RWPE1 (cell line): ENCODE results near the gene SCP2.

Experiments
- CTCF ChIA-PET: fragments of 350-600 bp; sonication (Branson Sonifier 250); formaldehyde crosslinking; extraction: SDS; loops from one replicate; lab custom pipeline; 2021; lab: Yijun Ruan, JAX
- POLR2A ChIA-PET: fragments of 400-600 bp; formaldehyde crosslinking; extraction: SDS; loops from one replicate; lab custom pipeline; 2020; ENCODE audit warnings: antibody characterized with exemption; ENCODE audit not compliant: low non-redundant PET; lab: Yijun Ruan, JAX
- DNase-seq: peaks from one replicate; pipeline ENCODE4 v3.0.0; 2012; ENCODE audit warnings: low spot score
- H3K27ac ChIP-seq: fragments of 450-650 bp; 2 replicates; pipeline ENCODE4 v1.5.1; 2017
- TF ChIP-seq, protein P1 (sequence below): fragments of 450-650 bp; conservative IDR thresholded peaks from 2 replicates; pipeline ENCODE4 v1.5.1; 2017; ENCODE audit warnings: low read depth, mild to moderate bottlenecking

SCP2 gene

DNA sequence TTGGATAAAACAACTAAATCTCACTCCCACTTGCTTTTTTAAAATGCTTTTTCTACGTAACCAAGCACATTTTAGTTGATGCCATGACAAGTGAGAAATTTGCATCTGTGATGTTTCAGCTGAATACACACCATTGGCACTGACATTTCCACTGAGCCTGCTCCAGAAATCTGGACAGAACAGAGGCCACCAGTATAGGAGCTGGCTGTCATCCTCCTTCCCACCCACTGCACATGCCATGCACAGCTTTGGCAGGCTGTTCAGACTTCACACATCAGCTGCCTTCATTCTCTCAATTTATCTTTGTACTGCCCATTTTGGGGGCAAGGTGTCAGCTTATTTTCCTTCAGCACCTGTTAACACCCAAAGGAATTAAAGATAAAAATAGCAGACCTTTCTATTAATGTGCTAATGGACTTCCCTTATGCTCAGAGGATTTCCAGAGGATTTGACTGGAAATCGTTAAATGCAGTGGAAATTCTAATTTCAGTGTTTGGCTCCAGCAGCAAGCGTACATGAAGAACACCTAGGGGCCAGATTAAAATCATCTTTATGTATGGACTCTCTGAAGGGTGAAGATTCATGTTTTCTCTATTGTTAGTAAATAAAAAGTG, 122.0 kb downstream of the SCP2 start:
- H3K27ac ChIP-seq, result no peak overlapping the region
- ChIA-PET CTCF (no interaction called here), POLR2A (no interaction called here)
- DNase-seq, result no peak
- TF ChIP-seq, protein P1, sequence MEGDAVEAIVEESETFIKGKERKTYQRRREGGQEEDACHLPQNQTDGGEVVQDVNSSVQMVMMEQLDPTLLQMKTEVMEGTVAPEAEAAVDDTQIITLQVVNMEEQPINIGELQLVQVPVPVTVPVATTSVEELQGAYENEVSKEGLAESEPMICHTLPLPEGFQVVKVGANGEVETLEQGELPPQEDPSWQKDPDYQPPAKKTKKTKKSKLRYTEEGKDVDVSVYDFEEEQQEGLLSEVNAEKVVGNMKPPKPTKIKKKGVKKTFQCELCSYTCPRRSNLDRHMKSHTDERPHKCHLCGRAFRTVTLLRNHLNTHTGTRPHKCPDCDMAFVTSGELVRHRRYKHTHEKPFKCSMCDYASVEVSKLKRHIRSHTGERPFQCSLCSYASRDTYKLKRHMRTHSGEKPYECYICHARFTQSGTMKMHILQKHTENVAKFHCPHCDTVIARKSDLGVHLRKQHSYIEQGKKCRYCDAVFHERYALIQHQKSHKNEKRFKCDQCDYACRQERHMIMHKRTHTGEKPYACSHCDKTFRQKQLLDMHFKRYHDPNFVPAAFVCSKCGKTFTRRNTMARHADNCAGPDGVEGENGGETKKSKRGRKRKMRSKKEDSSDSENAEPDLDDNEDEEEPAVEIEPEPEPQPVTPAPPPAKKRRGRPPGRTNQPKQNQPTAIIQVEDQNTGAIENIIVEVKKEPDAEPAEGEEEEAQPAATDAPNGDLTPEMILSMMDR, result no peak

DNA sequence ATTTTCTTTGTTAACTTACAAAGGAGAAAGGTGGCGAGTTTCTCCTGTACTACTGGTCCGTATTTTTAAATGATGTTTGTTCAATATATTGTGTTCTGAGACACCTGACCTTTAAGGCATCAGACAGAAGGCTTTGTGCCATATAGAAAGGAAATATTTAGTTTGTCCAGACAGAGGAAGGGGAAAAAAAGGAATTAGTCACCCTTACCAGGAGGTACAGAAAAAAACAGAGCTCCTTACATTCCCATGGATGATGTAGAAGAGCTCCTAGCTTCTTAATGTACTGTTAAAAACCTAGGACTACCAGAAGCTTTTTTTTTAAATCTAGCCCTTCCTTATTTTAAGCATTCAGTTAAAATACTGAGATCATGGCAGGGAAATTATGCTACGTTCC, 122.5 kb downstream of the SCP2 start:
- CTCF ChIA-PET, result no interaction called here

DNA sequence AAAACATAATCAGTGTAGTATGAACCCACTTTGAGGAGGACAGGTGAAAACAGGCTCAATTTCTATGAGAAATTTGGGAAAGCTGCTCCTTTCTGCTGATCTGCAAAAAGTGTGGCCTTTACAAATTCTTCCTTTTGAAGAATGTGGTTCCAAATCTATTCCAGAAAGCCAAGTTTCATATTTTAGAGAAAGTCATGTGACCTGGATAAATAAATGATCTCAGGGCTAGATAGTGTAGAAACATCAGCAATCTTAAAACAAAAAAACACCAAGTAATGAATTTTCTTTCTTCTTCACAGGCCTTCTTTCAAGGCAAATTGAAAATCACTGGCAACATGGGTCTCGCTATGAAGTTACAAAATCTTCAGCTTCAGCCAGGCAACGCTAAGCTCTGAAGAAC, 123.2 kb downstream of the SCP2 start:
- TF ChIP-seq, protein P1, result no peak
- ChIA-PET POLR2A (no interaction called here), CTCF (no interaction called here)
- no peak overlapping the region for H3K27ac ChIP-seq
- no peak for DNase-seq

More for the DNA sequence above, 122.5 kb downstream of the SCP2 start:
- DNase-seq, result no peak
- H3K27ac ChIP-seq, result no peak overlapping the region
- POLR2A ChIA-PET, result no interaction called here
- TF ChIP-seq, protein P1, result no peak

DNA sequence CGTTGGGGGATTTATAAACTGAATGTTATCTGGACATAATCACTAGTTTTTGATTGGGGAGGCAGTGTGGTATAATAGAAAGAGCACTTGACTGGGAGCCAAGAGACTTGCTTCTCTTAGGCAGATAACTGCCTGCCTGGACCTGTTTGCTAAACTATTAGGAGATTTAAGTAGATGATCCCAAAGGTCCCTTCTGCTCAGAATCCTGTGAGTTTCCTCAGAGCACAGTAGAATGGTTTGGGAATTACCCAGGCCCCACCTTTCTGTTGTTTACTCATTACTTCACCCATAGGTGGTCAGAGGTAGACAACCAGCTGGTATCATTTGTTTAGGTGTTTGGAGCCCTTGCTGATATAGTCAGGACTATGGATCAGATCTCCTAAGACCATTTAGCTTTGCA, 124.6 kb downstream of the SCP2 start:
- CTCF ChIA-PET, result no interaction called here
- no peak for DNase-seq
- TF ChIP-seq, protein P1, result no peak
- POLR2A ChIA-PET, result no interaction called here
- no peak overlapping the region for H3K27ac ChIP-seq

DNA sequence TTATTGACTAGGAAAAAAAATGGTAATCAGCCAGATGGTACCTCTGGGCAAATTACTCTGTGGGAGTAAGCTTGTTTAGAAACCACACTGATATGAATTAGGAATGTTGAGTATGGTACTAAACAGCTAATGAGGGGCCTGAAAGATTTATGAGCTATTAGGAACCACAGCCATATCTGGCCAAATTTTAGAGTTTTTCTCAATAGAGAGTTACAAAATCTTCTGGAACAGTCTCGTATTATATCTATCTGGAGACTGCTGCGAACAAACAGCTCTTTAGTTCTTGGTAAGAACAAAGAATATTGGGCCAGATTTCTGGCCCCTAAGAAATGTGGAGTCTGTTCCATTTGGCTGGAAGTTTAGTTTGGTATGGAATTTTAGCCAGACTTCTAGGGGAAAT, 130.1 kb downstream of the SCP2 start:
- no peak for DNase-seq
- CTCF ChIA-PET, result no interaction called here
- no peak overlapping the region for H3K27ac ChIP-seq
- TF ChIP-seq, protein P1, result no peak
- POLR2A ChIA-PET, result no interaction called here

DNA sequence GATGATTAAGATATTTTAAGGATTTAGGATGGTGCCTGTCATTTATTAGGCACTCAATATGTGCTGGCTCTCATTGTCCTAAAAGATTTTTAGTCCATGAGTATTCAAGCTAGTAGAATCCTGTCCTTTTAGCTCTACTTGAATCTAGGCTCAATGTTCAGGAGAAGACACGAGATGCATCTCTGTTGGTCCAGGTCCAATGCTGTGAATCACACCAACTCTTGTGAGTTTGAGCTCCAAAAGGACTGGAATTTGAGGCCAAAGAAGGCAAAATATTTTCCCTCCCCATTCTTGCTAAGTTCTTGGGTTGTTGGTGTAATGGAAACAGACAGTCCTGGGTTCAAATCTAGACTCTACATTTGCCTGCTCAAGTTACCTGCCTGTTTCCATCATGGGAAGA, 133.5 kb downstream of the SCP2 start:
- TF ChIP-seq, protein P1, result no peak
- H3K27ac ChIP-seq, result no peak overlapping the region
- CTCF ChIA-PET, result interaction anchor here (0.6 to 0.7 kb wide), 3 partner anchors 9 to 804 kb away, joined by 3 to 4 read pairs (median 3); no protein-coding TSS in a partner anchor
- no peak for DNase-seq
- POLR2A ChIA-PET, result no interaction called here
